OCI-M2 (cell line): ENCODE results near the gene GIMAP6.
"Not testable (repeated sequence)": the region's sequence is repeated elsewhere in the genome, so short reads cannot be mapped to it uniquely, and the experiment has no call there.

Source experiments
- DNase-seq: peaks from one replicate; lab custom pipeline; 2025; ENCODE audit not compliant: unreplicated experiment; lab: John Stamatoyannopoulos, UW

The GIMAP6 gene

GRCh38 chr7:150631866-150632864, at the start of gene GIMAP6:
TSS of gene GIMAP6 (minus strand) at chr7:150632385. CDS start at chr7:150630142, 2,243 bp downstream.
- no peak for DNase-seq

GRCh38 chr7:150680364-150680763, 48.2 kb upstream of the GIMAP6 start:
- not testable (repeated sequence) for DNase-seq

- DNase-seq, result not testable (repeated sequence)
These were observed 46.4 kb upstream of the GIMAP6 start for GRCh38 chr7:150678601-150679000.

- DNase-seq, result not testable (repeated sequence)
These were observed 44.7 kb upstream of the GIMAP6 start for GRCh38 chr7:150676854-150677253.

GRCh38 chr7:150676276-150676675, 44.1 kb upstream of the GIMAP6 start:
- not testable (repeated sequence) for DNase-seq

- DNase-seq, result no peak
These were observed 43.5 kb upstream of the GIMAP6 start for GRCh38 chr7:150675714-150676113.

DNA sequence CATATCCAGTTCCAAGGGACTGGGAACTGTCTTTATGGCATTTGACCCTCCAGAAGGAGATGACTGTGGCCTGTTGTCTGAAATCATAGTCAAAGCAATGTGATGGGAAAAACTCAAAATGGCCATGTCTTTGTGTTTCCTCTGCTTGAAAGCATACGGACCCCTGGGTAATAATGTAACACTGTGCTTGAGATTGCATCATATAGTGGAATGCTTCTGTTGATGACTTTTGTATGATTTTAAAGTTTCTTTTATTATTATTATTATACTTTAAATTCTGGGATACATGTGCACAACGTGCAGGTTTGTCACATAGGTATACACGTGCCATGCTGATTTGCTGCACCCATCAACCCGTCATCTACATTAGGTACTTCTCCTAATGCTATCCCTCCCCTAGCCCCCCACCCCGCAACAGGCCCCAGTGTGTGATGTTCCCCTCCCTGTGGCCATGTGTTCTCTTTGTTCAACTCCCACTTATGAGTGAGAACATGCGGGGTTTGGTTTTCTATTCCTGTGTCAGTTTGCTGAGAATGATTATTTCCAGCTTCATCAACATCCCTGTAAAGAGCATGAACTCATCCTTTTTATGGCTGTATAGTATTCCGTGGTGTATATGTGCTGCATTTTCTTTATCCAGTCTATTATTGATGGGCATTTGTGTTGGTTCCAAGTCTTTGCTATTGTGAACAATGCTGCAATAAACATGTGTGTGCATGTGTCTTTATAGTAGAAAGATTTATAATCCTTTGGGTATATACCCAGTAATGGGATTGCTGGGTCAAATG, 39.8 kb upstream of the GIMAP6 start:
- not testable (repeated sequence) for DNase-seq

DNA sequence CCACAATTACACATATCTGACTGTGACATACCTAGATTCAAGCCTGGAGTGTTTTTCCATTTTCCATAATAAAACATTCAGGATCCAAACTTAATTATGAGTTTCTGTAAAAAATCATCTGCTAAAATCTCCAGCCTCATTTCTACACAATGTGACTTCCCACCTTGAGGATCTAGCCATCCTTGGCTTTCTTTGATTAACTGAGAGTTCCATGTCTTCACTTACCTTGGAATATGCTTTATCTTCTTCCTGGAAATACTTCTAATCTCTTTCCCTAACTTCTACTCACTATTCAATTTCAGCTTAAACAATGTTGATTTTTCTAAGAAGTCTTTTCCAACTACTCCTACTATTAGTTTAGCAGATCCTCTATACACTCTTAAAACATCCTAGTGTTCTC, 36.8 kb upstream of the GIMAP6 start:
- no peak for DNase-seq

- DNase-seq, result no peak
These were observed 36.3 kb upstream of the GIMAP6 start for GRCh38 chr7:150668472-150668911.

DNA sequence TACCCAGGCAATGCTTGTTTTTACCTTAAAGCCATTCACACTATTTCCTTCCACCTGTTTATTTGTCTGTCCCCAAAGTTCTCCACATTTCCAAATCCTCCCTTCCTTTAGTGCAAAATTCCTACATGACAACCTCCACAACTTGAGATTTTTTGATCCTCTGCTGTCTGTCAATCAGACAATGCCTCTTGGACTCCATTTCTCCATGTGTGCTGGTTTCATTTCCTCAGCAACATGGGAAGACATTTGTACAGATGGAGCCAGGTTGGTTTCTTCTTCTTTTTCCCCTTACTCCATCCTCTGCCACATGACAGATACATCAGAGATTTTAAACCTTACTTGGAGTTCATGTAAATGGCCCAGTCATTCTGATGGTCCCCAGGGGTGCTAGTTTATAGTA, 34.2 kb upstream of the GIMAP6 start:
- no peak for DNase-seq

- DNase-seq, result no peak
These were observed 33.7 kb upstream of the GIMAP6 start for GRCh38 chr7:150665896-150666295.

DNA sequence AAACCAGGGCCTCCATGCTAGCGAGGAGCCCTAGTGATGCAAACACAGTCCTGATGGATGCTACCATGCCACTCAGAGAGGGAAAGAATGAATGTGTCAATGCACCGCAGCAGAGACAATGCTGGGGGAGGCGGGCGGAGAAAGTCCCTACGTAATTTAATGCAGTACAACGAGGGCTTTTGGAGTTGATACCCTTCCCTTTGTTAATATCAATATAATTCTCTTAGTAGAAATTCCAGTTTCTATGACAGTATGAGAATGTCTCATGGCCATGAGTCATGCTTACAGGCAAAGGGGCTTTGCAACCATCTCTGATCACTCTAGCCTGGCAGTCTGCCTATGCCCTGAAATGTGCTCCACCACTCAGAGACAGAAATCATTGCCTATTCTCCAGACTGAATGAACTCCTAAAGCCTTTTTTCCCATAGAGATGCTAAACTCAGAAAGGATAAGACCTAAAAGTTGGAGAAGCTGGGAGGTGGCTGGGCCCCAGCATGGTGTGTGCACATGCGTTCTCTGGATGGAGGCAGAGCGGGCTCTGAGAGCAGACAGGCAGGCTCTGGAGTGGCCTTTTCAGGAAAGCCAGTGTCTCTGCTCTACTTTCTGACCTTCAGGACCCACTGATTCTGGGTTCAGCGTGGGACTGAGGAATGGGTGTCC, 33.0 kb upstream of the GIMAP6 start:
- no peak for DNase-seq

GRCh38 chr7:150663802-150664494, 31.8 kb upstream of the GIMAP6 start:
- no peak for DNase-seq

GRCh38 chr7:150662821-150663220, 30.6 kb upstream of the GIMAP6 start:
- not testable (repeated sequence) for DNase-seq

DNA sequence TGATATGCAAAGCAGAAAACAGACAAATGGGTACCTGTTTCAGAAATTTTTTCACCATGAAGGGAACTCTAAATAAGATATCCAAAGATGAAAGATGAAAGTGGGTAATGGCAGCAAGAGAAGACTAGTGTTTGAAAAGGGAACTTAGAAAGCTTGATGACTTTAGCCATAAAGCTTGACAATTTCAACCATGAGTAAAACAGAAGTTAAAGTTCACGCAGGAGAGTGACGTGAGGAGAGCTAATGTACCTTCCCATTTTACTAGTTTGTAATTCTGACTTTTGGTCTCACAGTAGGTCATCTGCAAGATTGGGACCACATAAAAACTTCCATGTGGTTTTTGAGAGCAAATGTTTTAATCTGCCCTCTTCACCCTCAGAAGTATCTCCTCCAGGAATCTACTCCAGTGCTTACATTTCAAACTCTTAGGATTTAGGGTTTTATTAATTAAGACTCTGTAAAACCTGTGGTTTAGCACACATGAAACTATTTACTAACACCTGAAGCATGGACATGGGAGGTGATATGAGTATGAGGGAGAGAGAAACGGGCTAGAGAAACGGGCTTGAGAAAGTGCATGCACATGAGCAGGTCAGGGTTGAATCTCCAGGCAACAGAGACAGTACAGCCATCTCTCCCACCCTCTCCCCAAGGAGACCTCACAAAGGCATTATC, 28.9 kb upstream of the GIMAP6 start:
- DNase-seq, result no peak

- DNase-seq, result no peak
These were observed 25.3 kb upstream of the GIMAP6 start for GRCh38 chr7:150657526-150657925.

DNA sequence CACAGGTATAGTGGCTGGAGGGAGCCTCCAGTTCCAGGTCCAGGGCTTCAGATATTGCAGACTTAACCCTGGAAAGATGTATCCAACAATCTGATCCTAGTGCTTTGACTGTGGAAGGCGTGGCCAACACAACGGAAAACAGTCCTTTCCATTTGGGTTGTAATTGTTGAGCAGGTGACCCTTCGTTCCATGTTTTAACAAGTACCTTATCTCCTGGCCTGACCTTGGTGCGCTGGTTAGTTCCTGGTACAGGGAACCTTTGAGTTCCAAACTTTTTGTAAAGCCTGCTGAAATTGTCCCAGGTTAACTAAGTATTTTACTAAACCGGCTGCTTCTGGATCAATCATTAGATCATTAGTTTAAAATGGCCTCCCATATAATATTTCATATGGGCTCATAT, 23.9 kb upstream of the GIMAP6 start:
- DNase-seq, result no peak

DNA sequence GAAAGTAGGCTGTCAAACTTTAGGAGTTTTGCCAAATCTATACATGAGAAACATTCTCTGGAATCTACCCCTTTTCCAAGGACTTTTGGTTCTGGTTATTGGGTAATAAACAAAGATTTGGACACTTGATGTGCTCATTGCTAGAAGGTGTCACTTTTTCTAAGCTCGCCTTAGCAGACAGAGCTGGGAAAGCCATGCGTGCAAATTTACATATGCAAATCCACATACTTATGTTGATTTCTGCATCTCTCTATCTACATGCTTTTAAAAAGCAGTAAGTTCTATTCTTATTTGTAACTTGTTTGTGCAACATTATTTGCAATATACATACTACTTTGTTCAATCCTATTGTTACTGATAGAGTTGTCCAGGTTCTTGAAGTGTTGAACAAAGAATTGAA, 22.5 kb upstream of the GIMAP6 start:
- no peak for DNase-seq

DNA sequence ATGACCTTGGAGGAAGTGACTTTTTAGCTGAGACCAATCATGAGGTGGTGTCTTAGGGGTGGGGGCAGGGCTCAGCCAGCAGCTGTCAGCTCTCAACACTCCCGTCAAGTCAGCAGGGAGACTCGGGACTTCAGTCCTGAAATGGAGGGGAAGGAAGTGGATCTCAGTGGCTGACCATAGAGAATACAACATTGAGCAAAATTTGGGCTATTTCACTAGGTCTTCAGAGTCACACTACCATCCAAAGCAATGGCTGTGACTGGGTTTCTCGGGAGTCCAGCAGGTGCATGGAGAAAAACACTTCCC, 16.8 kb upstream of the GIMAP6 start:
- DNase-seq, result no peak

DNA sequence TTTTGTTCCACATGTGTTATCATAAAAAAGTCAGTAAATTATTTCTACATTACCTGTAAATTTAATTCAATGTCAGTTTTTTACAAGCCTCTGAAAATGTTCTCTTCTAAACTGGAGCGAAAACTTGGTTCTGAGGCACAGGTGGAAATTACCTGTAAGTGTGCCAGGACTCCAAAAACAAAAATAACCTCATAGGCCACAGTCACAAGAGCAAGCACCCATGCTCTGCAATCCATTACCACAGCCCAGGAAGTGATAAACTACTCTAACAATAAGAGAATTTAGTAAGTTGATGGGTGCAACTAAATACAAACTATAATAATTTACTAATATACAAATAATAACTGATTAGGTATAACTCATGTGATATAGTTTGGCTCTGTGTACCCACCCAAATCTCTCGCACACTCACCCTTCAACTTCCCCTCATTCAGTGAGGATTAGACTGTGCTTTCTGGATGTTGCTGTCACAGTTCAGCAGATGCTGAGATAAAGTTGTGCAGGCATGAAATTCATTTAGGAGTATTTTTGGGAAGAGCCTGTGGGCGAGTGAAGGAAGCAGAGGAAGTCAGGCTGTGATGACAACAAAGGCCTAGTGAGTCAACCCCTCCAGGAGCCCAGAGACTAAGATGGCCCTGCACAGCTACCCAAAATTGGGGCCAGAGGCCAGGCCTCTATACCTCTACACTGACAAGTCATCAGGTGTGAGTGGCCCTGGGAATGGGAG, 16.3 kb upstream of the GIMAP6 start:
- DNase-seq, result no peak
